ENCODE data around the gene RALGDS. TPM values are rescaled to one million over a fixed set of nuclear protein-coding genes. Genes with fewer than 3 reads are reported as not detected.

Gene RALGDS
- total RNA-seq, 1 donor from 2014 or later = 449 TPM

GRCh38 chr9:133122935-133123611 lies 2.0 kb upstream of the RALGDS start:
- Mint-ChIP-seq H3K27me3 (ENCODE audit: unreplicated experiment) (peaks cover 45% of the 10 kb centered on the region), H3K9me3 (ENCODE audit: unreplicated experiment) (peaks cover 51% of the 10 kb centered on the region), H3K27ac (ENCODE audit: unreplicated experiment) (peak overlapping the region; percentile 71)

GRCh38 chr9:133122605-133122934 lies 1.5 kb upstream of the RALGDS start:
- no peak for TF ChIP-seq CTCF (IDR thresholded peaks at IDR 0.05; ENCODE audit: partially characterized antibody, unreplicated experiment)
- no peaks in the 10 kb centered on the region for H3K36me3 Mint-ChIP-seq (ENCODE audit: unreplicated experiment)
- H3K9me3 Mint-ChIP-seq (ENCODE audit: unreplicated experiment) = peaks cover 52% of the 10 kb centered on the region
- peaks cover 49% of the 10 kb centered on the region for H3K4me1 Mint-ChIP-seq (ENCODE audit: low read depth, unreplicated experiment)
- peaks cover 47% of the 10 kb centered on the region for H3K27me3 Mint-ChIP-seq (ENCODE audit: unreplicated experiment)
- no peak for DNase-seq
- H3K4me3 Mint-ChIP-seq (ENCODE audit: unreplicated experiment) = peak overlapping the region; percentile 55
- H3K27ac Mint-ChIP-seq (ENCODE audit: unreplicated experiment) = peak overlapping the region; percentile 71

More at GRCh38 chr9:133122935-133123611, 2.0 kb upstream of the RALGDS start:
- Mint-ChIP-seq H3K4me1 (ENCODE audit: low read depth, unreplicated experiment) (peaks cover 49% of the 10 kb centered on the region), H3K4me3 (ENCODE audit: unreplicated experiment) (peak overlapping the region; percentile 55), H3K36me3 (ENCODE audit: unreplicated experiment) (no peaks in the 10 kb centered on the region)
- no peak for DNase-seq
- no peak for TF ChIP-seq CTCF (IDR thresholded peaks at IDR 0.05; ENCODE audit: partially characterized antibody, unreplicated experiment)

DNA sequence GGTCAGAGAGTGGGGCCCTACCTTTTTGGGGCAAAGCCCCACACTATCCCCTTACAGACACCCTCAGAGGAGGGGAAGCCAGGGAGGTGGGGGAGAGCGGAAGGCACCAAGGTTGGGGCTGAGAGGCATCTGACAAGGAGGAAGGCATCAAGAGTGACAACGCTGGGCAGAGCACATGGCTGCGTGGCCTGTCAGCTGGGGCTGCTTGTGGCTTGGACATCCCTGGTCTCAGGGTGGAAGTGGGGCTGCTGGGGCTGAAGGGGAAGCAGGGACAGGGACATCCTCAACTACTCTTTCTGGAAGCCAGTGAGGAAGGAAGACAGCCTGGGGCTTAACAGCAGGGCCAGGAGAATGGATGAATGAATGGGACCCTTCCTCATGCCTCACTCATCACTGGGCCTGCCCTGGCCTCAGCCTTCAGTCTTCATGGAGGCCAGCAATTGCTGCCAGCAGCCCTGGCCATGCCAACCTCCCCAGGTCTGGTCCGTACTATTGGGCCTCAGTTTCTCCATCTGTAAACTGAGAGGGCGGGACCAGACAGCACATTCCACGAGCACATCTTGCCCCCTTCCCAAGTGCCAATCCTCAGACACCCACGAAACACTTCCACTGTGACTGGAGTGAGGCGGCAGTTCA lies 993 bp upstream of the RALGDS start:
- Mint-ChIP-seq H3K4me1 (ENCODE audit: low read depth, unreplicated experiment) (peaks cover 51% of the 10 kb centered on the region), H3K4me3 (ENCODE audit: unreplicated experiment) (peak overlapping the region; percentile 73), H3K9me3 (ENCODE audit: unreplicated experiment) (peaks cover 57% of the 10 kb centered on the region), H3K27me3 (ENCODE audit: unreplicated experiment) (peaks cover 51% of the 10 kb centered on the region), H3K27ac (ENCODE audit: unreplicated experiment) (peak overlapping the region; percentile 95), H3K36me3 (ENCODE audit: unreplicated experiment) (no peaks in the 10 kb centered on the region)
- DNase-seq = no peak
- no peak for TF ChIP-seq CTCF (IDR thresholded peaks at IDR 0.05; ENCODE audit: partially characterized antibody, unreplicated experiment)

GRCh38 chr9:133120501-133121197 lies 391 bp downstream of the RALGDS start:
- peaks cover 51% of the 10 kb centered on the region for H3K27me3 Mint-ChIP-seq (ENCODE audit: unreplicated experiment)
- H3K4me1 Mint-ChIP-seq (ENCODE audit: low read depth, unreplicated experiment) = peaks cover 47% of the 10 kb centered on the region
- no peak for TF ChIP-seq CTCF (IDR thresholded peaks at IDR 0.05; ENCODE audit: partially characterized antibody, unreplicated experiment)
- H3K9me3 Mint-ChIP-seq (ENCODE audit: unreplicated experiment) = peaks cover 58% of the 10 kb centered on the region
- peak overlapping the region; percentile 84 for H3K4me3 Mint-ChIP-seq (ENCODE audit: unreplicated experiment)
- no peak for DNase-seq
- H3K36me3 Mint-ChIP-seq (ENCODE audit: unreplicated experiment) = no peaks in the 10 kb centered on the region
- H3K27ac Mint-ChIP-seq (ENCODE audit: unreplicated experiment) = peak overlapping the region; percentile 100
